Stimulated activated naive CD8-positive, alpha-beta T cell treated with anti-CD3 and anti-CD28 coated beads, Interleukin-15, Interleukin-2, amounts not matched to agents 100 U/mL and 50 U/mL, for 24 hours (primary cell): ENCODE data around the gene SMPD3.

ENCODE experiments used
- ATAC-seq: fragments of 150-1000 bp; cut with Tn5 transposase; one replicate; pipeline ENCODE4 v1.10.0; 2021
- DNase-seq: peaks from one replicate; pipeline ENCODE4 v3.0.0; 2021

The SMPD3 gene

DNA sequence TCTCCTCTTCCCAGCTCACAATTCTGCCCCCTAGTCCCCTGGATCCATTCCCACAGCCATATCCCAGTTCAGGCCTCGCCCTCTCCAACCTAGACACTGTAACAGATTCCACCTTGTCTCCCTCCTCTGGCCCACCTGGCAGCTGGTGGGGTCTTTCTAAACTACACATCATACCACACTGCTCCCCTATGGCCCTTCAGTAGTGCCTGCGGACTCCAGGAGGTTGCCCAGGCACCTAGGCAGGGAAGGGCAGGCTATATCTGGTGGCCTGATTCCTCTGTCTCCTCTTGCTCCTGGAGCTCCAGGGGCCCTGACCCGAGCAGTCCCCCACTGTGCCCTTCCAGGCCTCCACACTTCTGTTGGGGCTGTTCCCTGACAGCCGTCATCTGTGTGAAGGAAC is 64.5 kb downstream of the SMPD3 start:
- DNase-seq (no peak), ATAC-seq (no peak)

DNA sequence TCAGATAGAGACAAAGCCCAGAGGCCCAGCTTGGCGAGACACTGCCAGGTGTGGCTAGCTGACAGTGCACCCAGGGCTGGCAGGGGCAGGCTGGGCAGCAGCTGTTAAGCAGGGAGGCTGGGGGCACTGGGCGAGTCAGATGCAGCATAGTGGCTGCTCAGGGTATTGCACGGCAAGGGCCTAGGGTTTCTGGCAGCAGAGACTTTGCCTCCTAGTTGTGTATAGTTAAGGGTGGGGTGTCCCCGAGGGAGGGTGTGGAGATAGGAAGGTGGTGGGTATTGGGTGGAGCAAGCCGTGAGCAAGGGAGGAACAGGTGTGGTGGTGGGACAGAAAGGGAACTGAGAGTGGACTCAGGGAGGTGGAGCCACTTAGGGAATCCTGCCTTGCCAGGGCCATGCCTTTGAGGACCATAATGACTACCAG is 66.0 kb downstream of the SMPD3 start:
- ATAC-seq = peak; percentile 61

DNA sequence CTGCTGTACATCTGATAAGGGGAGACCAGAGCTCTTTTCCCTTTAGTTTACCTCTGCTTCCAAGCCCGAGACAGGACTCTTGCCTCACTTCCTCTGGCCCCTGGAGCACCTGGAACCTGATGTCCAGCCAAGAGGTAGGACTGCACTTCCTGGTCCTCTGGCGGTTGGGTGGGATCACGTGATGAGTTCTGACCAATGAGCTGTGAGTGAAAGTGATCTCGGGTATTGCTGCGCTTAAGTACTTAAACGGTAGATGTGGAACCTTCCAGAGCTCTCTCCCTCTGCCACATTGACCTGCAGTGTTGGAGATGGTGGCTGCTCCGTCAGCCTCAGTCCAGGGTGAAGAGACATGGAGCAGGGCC is 67.0 kb downstream of the SMPD3 start:
- DNase-seq (no peak), ATAC-seq (no peak)

More for the DNA sequence above, 66.0 kb downstream of the SMPD3 start:
- DNase-seq = peak; percentile 33

DNA sequence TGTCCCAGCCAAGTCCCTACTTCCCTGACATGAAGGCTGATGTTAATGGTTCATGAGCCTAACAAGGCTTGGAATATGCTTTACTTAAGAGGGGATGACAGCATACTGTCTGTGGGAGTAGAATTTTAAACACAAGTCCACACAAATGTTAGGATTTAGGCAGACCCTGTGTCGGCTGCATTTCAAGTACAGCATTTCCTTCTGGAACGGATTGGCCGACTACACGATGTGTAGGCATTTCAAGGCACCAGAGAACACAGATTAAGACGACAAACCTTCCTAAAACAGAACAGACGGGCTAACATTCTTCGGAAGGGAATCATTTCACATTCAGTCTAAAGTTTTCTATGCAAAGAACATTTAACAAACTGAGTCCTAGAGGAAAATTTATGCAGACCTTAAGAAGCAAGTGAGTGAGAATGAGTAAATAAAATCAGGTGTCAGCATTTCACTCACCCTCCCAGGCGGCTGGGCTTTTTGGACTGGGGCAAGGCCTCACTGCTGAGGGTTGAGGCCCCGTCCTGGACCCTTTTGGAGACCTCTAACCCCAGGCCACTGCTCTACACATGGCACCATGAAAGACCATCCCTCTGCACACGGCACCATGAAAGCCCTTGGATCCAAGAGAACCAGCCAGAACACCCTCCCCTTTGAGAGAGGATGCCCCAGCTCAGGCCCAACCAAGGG is 67.5 kb downstream of the SMPD3 start:
- DNase-seq (no peak), ATAC-seq (no peak)

DNA sequence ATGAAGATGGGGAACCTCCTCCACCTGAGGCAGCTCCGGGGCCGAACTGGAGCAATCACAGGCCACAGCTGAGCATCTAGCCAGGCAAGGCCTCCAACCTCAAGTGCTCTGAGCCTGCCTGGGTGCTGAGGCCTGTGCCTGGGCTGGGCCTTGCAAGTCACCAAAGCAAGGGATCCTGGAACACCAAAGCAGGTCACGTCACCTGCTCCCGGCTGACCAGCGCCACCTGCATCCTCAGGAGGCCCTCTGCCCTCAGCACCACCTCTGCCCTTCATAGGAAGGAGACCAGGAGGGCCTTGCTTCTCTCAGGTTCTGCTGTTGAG is 68.0 kb downstream of the SMPD3 start:
- no peak for DNase-seq
- ATAC-seq = no peak

DNA sequence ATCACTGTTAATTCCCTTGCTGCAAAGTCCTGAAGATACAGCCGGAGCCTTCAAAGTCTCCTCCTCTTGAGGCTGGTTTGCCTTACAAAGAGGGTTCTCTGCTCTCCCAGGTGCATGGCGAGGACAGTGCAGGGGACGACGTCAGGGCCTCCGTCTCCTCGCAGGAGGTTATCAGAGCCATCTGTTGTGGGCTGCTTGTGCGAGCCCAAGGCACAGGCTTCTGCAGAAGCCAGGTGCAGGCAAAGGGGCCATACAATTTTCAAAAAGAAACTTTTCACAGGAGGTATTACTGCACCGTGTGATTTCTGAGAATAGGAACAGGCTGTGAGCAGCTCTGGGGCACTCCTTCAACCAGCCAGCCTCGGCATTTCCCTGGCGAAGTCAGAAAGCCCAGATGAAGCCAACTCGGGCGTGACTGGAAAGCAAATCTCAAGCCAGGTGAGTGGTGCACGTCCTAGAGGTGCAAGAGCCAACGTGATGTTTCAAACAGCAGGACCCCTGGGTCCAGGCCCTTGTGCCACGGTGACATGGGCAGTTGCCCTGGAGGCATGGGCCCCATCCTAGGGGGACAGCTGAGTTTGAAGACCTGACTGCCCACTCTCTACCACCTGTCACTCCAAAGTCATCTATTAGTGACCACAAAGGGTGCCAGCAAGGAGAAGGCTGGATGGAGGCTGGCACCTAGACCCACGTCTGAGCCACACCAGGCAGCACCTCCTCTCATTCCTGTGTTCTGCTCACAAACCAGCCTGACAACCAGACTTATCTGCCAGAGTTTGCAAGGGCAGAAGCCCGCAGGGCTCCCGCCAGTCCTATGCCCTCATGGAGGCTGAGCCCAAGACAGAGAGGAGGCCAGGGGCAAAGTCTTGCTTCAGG is 68.6 kb downstream of the SMPD3 start:
- no peak for DNase-seq
- no peak for ATAC-seq

DNA sequence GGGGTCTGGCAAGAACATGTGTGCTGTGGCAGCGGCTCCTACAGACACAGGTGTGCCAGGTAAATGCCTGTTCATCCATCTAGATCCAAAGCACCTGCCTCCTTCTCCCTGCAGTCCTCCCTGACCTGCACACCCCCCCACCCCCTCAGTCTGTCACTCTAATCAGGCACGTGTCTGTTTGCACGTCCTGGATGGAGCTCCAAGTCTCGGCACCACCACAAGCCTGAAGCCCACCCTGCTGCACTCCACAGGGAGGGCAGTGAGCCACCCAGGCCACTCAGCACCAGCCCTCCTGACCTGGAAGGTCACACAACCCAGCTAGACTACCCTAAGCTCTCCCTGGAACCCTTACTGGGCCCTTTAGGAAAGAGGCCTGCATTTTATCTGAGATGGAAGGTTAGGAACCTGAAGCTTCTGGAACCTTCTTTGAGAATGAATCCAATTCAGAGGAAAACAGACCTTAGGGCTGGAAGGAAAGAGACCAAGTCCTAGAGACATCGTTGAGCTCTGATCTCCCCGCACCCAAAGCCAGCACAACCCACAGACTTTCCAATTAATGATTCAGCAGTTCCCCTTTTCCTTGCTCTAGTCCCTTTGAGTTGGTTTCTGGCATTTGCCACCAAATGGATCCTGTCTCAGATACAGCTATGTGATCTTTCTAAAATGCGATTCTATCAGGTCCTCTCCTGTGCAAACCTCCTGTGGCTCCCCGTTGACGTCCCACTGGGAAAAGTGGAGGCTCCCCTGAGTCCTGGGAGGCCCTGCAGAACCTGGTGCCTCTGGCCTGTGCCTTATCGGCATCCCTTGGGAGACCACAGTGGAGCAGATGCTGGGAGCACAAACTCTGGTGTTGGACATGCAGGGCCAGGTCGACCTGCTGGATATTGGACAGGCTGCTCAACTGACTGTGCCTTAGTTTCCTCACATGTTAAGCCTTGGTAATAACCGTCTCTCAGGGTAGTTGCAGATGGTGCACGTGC is 69.6 kb downstream of the SMPD3 start:
- DNase-seq (no peak), ATAC-seq (no peak)

DNA sequence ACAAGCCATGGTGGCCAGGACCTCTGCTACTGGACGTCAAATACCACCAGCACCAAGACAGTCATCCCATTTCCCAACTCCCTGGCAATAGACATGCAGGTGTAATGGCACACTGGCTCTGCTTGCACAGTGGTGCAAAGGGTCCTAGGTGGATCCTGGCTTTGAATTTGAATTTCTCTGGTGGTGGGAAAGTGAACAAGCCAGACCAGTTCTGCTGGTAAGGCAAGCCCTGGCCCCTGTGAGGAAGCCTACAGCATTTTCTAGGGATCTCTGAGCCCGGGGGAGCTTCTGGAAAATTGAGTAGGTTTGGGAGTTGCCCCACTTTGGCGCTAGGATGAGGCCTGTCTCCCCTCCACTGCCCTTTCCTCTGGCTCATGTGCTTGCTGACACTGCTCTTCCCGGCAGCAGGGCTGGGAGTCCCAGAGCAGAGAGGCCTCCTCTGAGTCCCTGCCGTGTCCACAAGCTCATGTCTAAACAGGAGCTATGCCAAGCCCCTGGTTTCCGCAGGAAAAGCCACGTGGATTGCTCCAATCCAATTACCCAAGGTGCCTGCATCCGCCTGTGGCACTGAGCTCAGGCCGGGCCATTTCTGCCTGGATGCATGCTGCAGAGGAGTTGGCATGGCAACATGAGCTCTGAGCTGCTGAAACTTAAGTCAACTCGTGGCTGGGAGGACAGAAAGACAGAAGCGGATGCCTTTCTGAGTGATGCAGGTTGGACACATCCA is 70.5 kb downstream of the SMPD3 start:
- no peak for ATAC-seq
- no peak for DNase-seq

DNA sequence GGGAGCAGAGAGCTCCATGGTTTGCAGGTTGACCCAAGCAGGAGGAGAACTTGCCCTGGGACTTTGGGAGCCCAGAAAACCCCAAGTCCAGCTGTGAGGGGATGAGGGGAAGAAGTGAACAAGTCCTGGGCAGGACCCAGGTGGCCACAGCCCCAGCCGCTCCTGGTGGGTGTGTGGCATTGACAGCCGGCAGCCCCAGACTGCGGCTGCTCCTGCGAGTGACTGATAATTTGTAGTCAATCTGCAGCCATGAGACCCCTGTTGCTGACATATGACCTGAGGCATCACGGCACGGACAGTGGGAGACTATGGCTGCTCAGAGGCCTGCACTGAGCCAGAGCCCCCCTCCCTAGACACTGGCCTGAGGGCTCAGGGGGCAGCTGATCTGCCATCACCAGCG is 71.1 kb downstream of the SMPD3 start:
- ATAC-seq = no peak

DNA sequence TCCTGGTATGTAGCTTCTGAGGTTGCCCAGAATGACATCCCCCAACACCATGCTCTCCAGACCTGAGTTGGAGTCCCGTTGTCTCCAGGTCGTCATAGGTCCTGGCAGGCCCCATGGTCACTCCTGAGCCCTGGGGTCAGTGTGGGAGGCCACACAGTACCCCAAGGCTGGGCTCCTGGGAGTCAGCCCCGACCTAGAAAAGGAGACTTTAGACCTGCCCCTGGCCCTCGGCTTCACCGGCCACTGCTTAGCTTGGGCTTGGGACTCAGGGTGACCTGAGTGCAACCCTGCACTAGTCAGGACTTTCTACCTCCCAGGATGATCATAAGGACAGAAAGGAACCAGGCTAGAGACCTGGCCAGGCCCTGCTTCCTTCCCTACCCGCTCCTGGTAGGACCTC is 71.7 kb downstream of the SMPD3 start:
- no peak for ATAC-seq
- DNase-seq = no peak

More for the DNA sequence above, 71.1 kb downstream of the SMPD3 start:
- DNase-seq = no peak

DNA sequence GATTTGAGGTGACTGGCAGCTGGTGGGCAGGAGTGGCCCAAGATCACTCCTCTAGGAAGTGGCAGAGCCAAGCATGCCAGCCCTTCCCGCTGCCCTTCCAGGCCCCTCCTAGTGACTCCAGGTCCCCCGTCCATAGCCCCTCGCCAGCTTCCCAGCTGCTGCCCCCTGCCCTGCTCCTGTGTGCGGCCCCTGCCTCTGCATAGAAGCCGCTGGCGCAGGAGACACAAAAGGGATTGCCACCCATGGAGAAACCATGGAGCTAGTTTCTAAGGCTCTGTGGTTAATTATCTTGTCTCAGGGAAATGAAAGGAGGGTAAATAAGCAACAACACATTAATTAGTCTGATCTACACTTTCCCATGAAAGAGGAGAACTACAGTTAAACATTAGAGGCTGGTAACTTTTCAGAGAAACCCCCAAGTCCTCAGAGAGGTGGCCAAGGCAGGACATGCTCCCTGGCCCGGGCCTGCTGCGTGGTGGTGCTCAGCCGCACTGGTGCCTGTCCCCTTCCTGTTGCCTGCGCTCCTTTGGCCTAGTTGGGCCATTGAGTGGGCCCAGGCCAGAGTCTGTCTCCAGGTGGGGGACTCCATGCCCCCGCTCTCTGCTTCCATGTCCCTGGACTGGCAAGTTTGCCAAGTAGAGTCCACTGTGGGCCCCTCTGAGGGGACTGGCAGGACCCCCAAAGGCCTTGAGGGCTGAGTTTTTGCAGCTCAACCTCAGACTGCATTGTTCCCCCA is 72.3 kb downstream of the SMPD3 start:
- DNase-seq = no peak
- no peak for ATAC-seq

DNA sequence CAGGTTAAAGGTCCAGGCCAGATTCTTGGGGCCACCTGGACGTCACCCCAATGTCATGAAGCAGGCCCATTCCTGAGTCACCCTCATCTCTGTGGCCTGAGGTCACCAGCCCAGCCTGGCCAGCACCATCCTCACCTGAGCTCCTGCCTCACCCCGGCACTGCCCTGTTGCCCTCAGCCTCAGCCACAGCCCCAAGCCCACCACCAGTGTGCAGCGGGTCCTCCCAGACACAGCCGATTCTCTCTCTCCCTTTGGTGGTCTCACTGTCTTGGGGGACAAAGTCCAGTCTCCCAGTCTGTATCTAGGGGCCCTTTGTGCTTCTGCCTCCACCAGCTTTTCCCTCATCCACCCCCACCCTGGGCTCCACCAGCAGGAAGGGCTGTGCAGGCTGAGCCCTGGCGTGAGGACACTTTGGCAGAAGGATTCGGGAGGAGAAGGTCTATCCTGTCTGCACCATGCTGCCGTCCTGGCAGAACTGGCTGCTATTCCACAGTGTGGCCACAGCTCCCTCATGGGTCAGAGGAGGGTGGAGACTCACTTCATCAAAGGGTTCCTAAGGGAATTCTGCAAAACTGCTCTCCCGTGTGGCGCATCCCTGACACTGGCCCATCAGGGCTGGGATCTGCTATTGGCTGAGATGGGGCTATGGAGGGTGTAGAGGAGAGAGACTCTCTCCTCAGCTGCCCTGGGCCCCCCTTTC is 73.2 kb downstream of the SMPD3 start:
- ATAC-seq = no peak

DNA sequence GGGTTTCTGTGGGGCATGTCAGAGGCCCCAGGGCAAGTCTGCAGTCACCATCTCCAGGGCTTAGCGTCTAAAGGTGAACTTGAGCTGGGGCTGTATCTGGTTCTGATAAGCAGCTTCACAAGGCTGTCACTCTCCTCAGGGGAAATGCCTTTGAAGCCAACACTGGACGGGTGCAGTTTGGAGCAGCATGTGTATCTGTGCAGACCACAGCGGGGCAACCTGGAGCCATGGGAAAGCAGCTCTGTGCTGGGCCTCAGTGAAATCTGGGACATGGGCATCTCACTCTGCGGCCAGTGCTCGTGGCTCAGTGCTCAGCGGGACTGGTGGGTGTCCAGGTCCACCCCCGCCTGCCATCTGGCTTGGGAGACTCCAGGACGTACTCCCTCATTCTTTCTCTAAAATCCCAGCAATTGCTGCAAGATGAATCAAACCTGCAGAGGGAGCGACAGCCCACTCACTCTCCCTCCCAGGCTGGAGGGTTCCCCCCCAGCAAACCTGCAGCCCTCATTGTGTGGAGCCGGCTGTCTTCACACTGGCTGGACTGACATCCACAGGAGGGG is 74.0 kb downstream of the SMPD3 start:
- no peak for DNase-seq
- no peak for ATAC-seq

More for the DNA sequence above, 73.2 kb downstream of the SMPD3 start:
- DNase-seq = no peak

DNA sequence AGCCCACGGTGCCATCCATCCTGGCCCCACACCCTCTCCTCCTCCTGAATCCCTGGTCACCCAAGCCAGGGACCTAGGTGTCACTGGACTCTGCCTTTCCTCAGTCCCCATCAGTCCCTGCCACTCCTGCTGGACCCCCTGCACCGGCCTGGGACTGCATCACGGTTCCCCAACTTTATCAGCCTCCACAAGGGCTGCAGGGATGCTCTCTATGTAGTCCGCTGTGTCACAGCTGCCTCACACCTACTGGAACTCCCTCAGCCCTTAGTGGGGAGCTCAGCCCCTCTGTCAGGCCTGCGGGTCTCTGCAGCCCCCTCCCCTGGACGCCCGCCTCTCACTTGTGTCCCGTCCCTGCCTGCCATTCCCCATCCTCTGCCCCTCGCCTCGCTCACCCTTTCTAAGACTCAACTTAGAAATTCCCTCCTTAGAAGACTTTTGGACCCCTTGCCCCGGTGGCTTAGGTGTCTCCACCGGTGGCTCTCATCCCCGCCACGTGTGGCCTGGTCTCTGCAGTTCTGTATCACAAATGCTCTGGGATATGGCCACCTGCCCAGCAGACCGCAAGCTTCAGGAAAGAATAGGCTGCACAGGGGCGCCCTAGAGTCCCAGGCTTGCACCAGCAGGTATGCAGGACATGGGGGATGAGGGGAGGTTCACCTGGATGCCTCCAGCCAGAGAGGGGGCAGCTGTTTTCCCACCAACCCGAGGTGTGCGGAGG is 74.6 kb downstream of the SMPD3 start:
- no peak for ATAC-seq
- no peak for DNase-seq

DNA sequence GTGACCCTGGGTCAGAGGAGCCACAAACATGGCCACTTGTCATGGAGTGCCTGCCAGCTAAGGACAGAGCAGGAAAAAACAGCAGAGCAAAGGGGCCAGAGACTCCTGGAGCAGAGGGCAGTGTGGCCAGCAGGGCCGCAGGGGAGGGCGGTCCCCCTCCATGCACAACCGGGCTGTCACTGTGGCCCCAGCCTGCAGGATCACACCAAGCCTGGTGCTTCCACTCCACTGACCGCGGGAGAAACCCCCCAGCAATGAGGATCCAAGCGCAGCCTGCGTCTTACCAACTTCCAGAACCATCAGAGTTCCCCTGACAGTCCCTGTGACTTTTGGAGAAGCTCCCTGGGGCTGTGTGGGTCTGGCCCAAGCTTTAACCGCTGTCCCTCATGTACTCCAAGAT is 75.5 kb downstream of the SMPD3 start:
- no peak for ATAC-seq
- DNase-seq = no peak

DNA sequence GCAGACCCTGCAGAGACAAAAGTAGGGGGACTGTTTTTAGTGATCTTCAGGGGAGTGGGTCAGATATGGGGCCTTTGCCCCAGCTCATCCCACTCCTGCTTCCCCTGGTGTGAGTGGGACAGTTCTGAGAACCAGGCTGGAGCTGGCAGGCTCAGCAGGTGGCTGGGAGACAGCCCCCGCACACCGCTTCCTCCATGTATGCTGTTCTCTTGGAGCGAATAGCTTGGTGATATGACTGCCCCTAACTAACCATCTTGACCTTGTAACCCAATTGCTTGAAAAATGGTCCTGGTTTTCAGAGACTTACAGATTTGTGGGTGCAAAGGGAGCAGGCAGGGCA is 76.0 kb downstream of the SMPD3 start:
- ATAC-seq (no peak), DNase-seq (no peak)

DNA sequence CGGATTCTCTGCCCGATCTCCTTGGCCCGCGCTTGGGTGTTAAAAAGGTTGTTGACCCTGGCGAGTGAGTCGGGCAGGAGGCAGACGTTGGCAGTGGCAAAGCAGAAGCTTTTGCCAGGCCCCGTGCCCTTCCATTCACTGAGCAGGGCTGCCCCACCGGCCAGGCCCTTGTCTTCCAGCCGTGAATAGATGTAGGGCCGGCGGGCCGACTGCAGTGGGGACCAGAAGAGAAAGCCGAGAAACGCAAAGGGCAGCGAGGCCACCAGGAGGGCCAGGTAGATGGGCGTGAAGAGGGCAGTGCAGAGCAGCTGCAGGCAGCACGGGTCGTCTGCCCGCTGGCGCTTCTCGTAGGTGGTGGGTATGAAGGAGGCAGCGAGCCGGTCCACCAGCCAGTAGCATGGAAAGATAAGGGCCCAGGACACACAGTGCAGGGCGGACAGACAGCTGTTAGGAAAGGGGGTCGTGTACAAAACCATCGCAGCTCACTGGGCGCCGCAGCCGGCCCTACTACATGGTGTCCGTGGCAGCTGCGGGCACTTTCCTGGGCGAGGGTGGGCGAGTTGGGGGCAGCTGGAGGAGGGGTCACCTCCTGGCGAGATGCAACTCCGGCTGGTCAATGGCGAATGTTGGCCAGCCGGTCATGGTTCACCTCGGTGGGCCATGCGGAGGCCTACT is 76.5 kb downstream of the SMPD3 start:
- no peak for DNase-seq
- no peak for ATAC-seq

DNA sequence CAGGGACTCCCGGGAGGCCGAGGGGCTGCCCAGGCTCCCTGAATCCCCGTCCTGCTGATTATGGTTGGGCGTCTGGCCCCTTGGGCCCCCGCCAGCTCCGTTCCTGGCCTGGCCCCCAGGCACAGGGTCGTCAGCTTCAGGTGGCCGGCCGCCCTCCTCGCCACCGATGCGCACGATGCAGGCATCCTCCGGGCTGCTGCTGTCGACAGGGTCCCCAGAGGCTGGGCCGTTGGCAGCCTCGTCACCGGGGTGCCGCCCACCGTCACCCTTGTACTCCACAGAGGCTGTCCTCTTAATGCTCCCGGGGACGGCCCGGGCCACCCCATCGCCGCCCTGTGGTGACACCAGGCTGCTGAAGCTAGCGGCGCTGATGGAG is 77.0 kb downstream of the SMPD3 start:
- ATAC-seq (no peak), DNase-seq (no peak)

DNA sequence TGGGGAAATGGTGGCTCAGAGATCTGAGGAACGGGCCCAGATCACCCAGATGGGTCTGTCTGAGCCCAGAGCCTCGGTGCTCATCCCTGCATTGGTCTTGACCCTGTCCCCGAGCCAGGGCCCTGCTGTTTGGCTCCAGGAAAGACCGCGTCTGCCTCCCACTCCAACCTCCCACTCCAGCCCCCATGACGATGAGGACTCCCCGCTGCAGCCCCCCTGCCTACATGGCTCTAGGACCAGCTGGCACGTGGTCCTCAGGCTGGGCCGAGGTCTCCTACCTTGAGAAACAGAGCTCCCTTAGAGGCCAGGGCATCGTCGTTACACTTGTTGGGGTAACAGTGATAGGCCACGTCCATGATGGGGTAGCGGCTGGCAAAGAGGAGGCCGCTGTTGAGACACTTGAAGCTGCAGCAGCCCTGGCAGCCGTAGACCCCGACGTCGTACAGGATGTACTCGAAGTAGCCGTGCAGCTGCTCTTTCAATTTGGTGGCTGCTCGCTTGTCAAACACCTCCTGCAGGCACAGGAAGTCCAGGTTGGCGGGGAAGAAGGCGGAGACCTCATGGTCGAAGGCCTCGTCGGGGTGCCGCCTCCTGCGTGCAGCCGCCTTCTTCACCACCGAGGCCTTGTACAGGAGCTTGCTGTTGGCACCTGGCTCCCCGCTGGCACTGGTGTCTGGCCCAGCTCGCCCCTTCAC is 77.6 kb downstream of the SMPD3 start:
- DNase-seq = no peak
- ATAC-seq = no peak
